OCI-LY3 (cell line): ENCODE measurements around the gene WDR77.

Experiments
- EZH2phosphoT487 ChIP-seq: fragments of 200-600 bp; shearing (Covaris generic); IDR thresholded peaks from 2 replicates; pipeline ENCODE4 v1.6.1; 2018; ENCODE audit warnings: antibody characterized with exemption, mixed run types, low read depth
- TF ChIP-seq, protein P1 (sequence below): fragments of 200-600, 300-600 bp; sonication (generic); IDR thresholded peaks from 2 replicates; pipeline ENCODE4 v1.5.1; 2014; ENCODE audit warnings: antibody characterized with exemption, low read length, low read depth

DNA sequence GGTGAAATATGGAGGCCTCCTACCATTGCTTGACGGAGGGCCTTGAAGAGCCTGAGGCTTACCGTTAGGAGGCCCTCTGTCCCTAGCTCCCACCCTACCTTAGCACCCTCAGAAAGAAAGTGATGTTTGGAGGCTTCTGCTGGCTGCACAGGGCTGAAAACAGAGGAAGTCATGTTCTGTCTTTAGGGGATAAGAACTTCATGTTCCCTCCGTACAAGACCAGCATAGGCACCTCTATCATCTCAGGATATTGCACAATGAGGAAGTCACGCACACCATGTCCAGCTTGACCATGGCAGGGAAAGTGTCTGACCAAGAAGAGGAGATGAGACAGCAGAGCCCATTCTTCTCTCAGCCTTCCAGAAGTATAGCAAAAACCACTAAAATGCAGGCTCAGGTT is 40.5 kb upstream of the WDR77 start:
- TF ChIP-seq, protein P1, sequence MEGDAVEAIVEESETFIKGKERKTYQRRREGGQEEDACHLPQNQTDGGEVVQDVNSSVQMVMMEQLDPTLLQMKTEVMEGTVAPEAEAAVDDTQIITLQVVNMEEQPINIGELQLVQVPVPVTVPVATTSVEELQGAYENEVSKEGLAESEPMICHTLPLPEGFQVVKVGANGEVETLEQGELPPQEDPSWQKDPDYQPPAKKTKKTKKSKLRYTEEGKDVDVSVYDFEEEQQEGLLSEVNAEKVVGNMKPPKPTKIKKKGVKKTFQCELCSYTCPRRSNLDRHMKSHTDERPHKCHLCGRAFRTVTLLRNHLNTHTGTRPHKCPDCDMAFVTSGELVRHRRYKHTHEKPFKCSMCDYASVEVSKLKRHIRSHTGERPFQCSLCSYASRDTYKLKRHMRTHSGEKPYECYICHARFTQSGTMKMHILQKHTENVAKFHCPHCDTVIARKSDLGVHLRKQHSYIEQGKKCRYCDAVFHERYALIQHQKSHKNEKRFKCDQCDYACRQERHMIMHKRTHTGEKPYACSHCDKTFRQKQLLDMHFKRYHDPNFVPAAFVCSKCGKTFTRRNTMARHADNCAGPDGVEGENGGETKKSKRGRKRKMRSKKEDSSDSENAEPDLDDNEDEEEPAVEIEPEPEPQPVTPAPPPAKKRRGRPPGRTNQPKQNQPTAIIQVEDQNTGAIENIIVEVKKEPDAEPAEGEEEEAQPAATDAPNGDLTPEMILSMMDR: no peak
- TF ChIP-seq EZH2phosphoT487: no peak
